ENCODE data around the gene KLHL30.

KLHL30 gene

DNA sequence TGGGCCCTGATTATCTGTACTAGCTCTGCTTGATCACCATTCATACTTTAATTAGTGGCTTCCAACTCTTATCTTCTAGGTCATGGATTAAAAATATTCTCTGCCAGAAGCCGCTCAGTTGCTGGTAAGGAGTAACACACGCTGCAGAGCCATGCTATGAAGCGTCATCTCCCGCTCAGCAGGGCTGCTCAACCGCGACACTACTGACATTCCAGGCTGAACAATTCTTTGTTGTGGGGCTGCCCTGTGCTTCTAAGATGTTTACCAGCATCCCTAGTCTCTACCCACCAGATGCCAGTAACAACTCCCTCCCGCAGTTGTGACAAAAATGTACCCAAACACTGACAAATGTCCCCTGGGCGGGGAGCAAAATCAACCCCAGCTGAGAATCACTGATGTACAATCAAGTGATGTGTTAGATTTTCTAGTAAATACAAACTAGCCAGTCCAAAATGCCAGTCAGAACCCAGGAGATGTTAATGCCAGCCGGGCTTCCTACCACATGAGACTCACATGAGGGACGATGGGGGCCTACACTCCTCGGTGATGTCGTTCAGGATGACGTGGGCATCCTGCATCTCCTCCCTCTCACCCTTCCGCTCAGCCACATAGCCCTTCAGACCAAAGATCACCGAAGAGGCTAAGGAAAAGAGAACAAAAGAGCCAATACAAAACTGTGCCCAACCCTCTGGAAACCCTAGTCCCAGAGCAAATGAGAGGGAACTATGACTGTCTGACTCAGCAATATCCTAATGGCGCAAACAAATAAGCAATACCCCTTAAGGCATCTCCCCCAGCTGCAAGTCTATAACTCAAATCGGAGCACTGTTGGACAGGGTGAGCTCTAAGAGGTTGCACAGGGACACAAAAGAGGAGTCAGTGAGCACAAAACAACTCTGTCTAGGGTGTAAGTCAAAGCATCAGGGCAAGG lies 49.4 kb downstream of the KLHL30 start:
- DNase-seq = no peak

DNA sequence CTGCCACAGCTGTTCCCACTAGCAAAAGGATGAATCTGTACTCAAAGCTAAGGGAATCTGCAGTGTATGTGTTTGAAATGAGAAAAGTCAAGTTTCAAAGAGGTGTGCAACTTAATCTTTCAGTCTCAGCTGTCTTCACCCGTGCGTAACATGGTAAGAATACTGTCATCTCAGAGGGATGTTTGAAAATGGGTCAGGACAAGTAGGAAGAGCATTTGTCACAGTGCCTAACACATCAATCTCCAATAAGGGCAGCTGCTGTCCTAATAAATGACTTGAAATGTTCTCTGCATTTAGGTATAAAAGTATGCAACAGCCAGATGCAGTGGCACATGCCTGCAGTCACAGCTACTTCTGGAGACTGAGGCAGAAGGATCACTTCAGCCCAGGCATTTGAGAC lies 52.0 kb downstream of the KLHL30 start:
- DNase-seq = no peak
